GM18909 (cell line): ENCODE results near the gene OPCML.

ENCODE experiments used
- ATAC-seq: cut with Tn5 transposase; IDR thresholded peaks from one replicate; pipeline ENCODE4 v1.9.1; 2021; ENCODE audit warnings: mild to moderate bottlenecking; ENCODE audit not compliant: unreplicated experiment, poor library complexity

OPCML gene

DNA sequence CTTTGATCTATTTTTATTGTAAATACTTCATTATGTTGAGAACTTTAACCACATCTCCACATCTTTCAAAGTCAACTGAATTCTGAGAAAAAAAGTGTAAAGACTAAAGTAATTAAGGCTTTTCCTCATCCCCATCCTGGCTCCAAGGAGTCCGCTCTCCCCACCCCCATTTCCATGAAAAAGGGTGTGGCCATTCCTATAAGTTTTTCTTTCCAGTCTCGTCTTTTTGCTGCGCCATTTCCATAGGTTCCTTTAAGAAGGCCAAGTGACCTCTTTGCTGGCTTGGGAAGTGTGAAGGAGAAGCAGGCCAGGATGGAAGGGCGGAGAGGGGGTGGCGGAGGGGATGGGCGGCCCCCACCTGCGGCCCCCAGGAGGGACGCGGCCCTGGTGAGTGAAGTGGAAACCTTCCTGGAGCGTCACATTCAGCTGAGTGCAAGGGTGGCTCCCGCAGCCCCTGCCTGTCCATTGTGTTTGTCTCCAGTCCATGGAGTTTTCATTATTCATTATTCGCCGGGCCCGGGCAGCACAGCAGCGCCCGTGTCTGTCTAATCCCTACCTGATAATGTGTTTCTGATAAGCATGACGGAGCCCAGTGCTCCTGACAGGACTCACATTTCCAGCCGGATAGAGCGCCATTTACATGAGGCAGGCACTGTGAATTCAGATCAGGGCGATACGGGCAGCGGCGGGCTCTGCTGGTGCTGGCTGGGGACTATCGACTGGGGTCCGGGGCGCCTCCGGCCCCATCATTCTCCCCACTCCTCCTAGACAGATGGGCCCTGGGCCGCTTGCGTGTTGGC is 739.8 kb downstream of the OPCML start:
- no peak for ATAC-seq

DNA sequence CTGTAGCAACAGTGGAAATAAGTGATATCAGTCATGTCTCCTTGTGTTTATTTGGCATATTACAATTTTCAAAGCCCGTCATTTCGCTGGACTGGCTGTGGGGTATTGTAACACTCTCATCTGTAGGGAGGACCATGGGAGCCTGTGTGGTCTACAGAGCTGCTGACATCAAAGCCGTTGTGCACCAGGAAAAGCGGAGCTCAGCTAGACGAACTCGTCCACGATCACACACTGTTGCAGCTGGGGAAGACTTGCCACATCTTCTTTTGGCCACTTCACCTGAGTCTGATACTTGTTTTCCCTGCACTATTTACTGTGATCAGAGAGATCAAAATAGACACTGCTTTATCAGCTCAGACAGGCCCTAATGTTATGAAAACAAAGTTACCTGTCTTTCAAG is 741.3 kb downstream of the OPCML start:
- no peak for ATAC-seq

GRCh38 chr11:132790466-132790865 is 741.8 kb downstream of the OPCML start:
- no peak for ATAC-seq

DNA sequence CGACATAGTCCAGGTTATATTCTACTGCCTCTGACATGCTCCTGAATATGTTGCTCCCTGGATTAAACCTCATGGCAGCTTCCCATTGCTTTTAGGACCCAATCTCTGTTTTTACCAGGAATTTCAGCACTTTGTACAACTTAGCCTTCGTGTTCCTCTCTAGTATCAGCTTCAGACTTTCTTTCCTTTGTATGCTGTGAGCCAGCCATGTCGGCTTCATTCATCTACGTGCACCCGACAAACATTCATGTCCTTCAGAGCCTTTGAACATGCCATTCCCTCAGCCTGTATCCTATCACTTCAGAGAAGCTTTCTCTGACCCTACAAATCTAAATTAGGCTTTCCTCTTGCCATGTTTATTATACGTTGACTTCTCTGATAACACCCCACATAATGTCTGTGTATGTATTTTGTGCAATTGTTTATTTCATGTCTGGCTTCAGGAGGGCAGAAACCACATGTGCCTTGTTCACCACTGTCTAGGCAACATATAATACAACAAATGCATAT is 743.4 kb downstream of the OPCML start:
- no peak for ATAC-seq

DNA sequence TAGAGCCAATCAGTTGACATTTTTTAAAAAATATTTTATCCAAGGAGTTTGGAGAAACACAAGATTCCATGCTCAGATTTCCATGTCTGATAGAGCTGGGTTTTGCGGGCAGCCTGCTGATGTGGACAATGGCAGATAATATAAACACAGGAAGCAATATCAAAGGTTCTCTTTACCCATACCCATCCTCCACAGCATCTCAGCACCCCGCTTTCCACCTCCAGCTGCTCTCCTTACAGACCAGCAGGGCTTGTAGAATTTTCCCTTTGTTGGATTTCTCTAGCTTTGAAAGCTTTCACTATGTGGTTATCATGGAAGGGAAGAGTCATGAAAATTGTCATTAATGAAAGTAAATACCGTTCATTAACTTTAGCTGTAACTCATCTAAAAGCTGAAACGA is 746.4 kb downstream of the OPCML start:
- ATAC-seq, result no peak

DNA sequence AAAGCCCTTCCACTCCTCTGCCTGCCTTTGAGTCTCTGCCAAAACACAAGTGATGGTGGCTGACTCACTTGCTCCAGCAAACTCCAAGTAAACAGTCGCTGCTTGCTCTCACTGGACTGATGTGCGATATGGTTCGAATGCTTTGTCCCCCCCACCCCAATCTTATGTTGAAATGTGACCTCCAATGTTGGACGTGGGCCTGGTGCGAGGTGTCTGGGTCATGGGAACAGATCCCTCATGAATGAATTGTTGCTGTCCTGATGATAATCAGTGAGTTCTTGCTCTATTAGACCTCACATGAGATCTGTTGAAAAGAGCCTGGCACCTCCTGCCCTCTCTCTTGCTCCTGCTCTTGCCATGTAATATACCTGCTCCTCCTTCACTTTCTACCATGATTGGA is 747.9 kb downstream of the OPCML start:
- ATAC-seq, result no peak

DNA sequence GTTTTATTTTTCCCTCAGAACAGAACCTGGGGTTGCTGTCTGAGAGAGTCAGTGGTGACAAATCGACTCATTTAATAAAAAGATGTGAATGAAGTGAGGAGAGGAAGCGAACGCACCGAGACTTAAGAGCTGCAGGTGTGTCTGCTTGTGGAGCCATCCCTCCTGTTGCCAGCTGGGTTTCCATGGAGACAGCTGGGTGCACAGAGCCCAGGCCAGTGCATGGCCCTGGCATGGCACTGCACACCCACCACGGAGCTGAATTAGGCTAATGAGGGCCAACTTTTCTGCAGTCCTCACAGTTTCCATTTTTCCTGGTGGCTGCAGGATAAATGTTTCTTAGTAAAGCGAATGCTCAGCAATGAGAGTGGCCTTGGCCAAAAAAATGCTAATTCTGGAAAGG is 750.2 kb downstream of the OPCML start:
- no peak for ATAC-seq

DNA sequence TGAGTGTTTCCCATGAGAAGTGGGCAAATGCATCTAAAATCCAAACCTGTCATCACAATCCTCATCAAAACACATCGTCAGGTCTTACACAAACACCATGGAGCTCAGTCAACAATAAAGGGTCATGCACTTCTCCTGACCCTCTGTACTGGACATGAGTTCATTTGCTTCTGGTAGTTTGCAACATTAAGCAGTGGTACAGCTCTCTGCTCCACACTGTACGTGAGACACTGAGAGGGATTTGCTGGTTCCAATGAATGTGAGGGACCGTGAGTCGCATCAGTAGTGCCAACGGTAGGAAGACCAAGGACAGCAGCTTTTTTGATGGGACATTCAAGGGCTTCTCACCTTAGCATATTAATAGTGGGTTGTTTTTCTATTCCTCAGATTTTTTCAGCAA is 752.3 kb downstream of the OPCML start:
- no peak for ATAC-seq

DNA sequence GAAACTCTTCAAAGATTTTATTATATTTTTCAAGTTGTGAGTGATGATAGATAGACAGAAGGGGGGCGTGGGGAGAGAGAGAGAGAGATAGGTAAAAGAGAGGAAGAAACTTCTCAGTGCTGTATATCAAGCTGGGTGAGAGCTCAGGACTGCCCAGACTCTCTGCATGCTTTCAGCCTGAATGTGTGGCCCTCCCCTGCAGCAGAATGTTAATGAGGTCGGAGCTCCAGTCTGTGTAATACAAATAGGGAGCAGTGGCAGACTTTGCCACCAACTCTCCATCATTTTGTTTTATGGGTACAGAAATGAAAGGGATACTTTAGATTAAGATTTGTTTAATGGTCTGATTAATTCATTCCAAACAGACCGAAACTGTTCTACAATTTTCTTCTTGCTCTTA is 752.8 kb downstream of the OPCML start:
- ATAC-seq, result no peak

DNA sequence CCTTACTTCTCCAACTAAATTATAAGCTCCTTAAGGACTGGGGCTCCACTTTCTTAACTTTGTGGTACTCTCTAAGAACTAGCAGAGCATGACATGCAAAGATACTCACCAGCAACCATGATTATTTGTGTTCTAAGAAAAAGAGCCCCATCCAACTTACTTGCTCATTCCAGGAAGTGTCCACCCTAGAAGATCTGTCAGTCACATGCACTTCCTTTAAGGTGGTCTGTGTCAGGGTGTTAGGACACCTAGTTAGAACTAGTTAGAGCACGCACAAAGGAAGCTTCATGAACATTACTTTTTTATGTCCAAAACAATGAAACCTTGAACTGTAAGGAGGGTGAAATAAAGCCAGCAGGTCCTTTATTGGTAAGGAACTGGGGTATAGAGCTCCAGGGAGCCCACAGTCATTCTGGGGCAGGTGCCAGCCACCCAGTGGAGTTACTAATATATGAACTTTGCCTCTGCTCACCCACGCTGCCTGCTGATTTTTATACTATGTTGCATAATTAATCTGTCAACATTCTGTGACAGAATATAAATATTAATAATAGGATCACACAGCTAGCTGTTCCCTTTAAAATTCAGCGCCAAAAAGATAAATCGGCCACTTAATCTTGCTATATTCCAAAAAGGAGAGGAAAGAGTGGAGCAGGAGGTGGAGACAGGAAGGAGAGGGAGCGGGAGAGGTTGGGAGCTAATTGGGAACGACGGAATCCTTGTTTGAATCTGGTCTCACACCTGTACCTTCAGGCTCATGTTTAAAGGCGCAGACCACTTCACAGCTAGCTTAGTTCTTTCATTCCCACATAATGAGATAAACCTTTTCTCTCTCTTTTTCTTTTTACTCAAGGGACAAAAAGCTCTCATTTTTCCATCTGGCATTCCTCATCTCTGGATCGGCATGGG is 755.0 kb downstream of the OPCML start:
- no peak for ATAC-seq

- no peak for ATAC-seq
Measured at GRCh38 chr11:132773751-132774150, 758.5 kb downstream of the OPCML start.

- ATAC-seq, result no peak
Measured at GRCh38 chr11:132772703-132773545, 759.4 kb downstream of the OPCML start.

GRCh38 chr11:132771746-132772145 is 760.6 kb downstream of the OPCML start:
- ATAC-seq, result no peak

DNA sequence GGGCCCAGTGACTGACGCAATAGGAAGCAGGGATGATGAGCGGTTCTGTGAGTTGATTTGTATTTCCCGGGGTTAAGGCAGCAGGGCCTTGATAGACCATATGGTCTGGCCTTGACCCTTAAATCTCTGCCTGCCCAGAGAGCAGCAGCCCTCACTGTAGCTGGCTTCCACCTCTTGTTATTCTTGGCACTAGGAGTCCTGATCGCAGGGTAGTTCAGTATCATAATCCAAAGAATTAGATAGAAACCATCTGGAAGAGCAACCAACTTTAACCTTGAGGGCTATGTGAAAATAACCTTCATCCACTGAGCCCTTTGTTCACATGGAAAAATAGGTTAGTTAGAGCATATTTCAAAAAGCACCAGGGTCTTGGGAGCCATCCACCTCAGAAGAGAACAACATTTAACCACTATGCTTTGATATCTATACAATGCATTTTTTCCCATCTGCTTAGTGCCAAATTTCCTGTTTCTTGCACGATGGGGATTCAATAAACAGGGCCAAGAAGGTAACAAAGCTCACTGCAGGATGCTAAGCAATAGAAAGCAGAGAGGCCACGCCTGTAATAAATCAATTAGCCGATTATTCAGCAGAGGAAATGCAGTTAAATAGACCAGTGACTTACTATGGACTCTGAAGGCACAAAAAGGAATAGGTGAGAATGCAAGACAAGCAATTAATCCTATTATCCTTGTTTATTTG is 761.3 kb downstream of the OPCML start:
- ATAC-seq, result no peak

GRCh38 chr11:132763503-132763902 is 768.8 kb downstream of the OPCML start:
- no peak for ATAC-seq

DNA sequence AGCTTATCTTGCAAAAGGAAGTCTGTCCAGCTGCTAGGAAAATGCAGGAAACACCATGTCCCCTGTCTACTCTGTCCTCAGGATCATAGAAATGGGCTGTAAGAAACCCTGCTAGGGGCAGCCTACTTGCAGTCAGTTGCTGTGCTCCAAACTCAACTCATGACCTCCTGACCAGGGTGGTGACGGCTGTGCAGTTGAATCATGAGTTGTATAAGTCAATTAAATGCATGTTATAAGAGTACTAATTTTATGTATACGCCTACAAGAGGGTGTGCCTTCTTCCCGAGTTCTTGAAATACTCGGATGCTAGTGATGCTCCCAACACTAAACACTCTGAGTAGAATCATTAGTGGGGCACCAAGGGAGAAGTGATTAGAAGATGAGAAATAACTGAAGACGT is 776.4 kb downstream of the OPCML start:
- ATAC-seq, result no peak

DNA sequence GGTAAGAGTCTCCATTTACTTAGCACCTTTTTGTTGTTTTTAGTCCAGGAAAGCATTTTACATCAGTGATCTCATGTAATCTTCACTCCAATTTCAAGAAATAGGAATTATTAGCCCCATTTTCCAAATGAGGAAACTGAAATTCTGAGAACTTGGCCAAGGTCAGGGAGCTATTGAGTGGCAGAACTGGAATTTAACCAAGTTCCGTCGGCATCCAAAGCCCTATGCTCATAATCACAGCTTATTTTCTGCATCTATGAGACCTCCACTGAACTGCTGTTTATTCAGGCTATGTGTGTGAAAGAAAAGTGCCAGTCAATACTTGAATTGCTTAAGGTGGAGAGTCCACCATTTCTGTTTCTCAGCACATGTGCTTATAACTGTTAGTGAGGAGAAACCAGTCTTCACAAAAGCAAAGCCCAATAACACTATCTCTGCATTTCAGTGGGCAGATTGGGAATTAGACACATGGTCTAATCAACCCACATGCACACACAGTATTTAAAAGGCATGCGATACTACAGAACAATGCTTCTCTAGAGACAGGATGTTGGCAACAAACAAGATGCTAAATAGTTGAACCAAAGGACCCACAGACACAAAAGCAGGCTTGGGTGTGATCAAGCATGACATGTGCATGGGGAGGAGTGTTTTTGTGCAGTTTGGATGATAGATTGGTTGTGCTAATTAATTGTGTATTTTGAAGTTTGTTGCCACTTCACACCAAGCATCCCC is 780.6 kb downstream of the OPCML start:
- ATAC-seq, result no peak

- ATAC-seq, result no peak
Measured at GRCh38 chr11:132746305-132746704, 786.0 kb downstream of the OPCML start.

- no peak for ATAC-seq
Measured at GRCh38 chr11:132745306-132745705, 787.0 kb downstream of the OPCML start.
